Measurements from ENCODE around the gene TRIO. TPM values are rescaled to one million over a fixed set of nuclear protein-coding genes. Genes with fewer than 3 reads are reported as not detected.

TRIO gene
- total and polyA plus RNA-seq, 10 of the 15 experiments (the other 5 are each of a cell fraction or from before 2014, with no cell fraction given) = 5.1 to 96.4 (median 44.6) TPM

GRCh38 chr5:14156650-14157492 is 13.7 kb downstream of the TRIO start (continued):
- TF ChIP-seq RELB (IDR thresholded peaks at IDR 0.05; ENCODE audit: low read depth) (0 out of 2 replicates have a peak, but pooled peaks have one; percentile 57), HCFC1 (IDR thresholded peaks at IDR 0.05; ENCODE audit: low read length) (no peak), POLR2AphosphoS2 (IDR thresholded peaks at IDR 0.05; ENCODE audit: low read depth, low read length) (no peak), SMAD5 (IDR thresholded peaks at IDR 0.05; ENCODE audit: low read depth) (no peak), ZSCAN29 (IDR thresholded peaks at IDR 0.05) (no peak), MTA2 (IDR thresholded peaks at IDR 0.05; ENCODE audit: low read depth) (peak; percentile 74), STAT1 (conservative IDR thresholded peaks at IDR 0.05) (no peak), KLF5 (IDR thresholded peaks at IDR 0.05; ENCODE audit: partially characterized antibody) (no peak), SREBF1 (IDR thresholded peaks at IDR 0.05; ENCODE audit: low read length) (no peak), BHLHE40 (IDR thresholded peaks at IDR 0.05; ENCODE audit: borderline replicate concordance in 1 of 2, low read depth in 2 of 2, low read length in 1 of 2) (no peak), CBX5 (IDR thresholded peaks at IDR 0.05; ENCODE audit: low read depth) (0 out of 2 replicates have a peak, but pooled peaks have one; percentile 12), ZNF207 (IDR thresholded peaks at IDR 0.05; ENCODE audit: borderline replicate concordance) (no peak), PAX5 (IDR thresholded peaks at IDR 0.05; ENCODE audit: borderline replicate concordance, low read depth, low read length) (no peak; the same call in 1 of the 2 replicates), MTA3 (IDR thresholded peaks at IDR 0.05; ENCODE audit: borderline replicate concordance, low read length) (no peak), GABPA (IDR thresholded peaks at IDR 0.05; ENCODE audit: low read depth) (no peak), NRF1 (conservative IDR thresholded peaks at IDR 0.05; ENCODE audit: low read depth, low read length) (no peak), NFIC (IDR thresholded peaks at IDR 0.05; ENCODE audit: low read depth, low read length) (peak; percentile 80; the same call in 1 of the 2 replicates)
- TF ChIP-seq, protein P1, sequence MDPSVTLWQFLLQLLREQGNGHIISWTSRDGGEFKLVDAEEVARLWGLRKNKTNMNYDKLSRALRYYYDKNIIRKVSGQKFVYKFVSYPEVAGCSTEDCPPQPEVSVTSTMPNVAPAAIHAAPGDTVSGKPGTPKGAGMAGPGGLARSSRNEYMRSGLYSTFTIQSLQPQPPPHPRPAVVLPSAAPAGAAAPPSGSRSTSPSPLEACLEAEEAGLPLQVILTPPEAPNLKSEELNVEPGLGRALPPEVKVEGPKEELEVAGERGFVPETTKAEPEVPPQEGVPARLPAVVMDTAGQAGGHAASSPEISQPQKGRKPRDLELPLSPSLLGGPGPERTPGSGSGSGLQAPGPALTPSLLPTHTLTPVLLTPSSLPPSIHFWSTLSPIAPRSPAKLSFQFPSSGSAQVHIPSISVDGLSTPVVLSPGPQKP (IDR thresholded peaks at IDR 0.05; ENCODE audit: low read depth, low read length) = no peak
- TF ChIP-seq, protein P2, sequence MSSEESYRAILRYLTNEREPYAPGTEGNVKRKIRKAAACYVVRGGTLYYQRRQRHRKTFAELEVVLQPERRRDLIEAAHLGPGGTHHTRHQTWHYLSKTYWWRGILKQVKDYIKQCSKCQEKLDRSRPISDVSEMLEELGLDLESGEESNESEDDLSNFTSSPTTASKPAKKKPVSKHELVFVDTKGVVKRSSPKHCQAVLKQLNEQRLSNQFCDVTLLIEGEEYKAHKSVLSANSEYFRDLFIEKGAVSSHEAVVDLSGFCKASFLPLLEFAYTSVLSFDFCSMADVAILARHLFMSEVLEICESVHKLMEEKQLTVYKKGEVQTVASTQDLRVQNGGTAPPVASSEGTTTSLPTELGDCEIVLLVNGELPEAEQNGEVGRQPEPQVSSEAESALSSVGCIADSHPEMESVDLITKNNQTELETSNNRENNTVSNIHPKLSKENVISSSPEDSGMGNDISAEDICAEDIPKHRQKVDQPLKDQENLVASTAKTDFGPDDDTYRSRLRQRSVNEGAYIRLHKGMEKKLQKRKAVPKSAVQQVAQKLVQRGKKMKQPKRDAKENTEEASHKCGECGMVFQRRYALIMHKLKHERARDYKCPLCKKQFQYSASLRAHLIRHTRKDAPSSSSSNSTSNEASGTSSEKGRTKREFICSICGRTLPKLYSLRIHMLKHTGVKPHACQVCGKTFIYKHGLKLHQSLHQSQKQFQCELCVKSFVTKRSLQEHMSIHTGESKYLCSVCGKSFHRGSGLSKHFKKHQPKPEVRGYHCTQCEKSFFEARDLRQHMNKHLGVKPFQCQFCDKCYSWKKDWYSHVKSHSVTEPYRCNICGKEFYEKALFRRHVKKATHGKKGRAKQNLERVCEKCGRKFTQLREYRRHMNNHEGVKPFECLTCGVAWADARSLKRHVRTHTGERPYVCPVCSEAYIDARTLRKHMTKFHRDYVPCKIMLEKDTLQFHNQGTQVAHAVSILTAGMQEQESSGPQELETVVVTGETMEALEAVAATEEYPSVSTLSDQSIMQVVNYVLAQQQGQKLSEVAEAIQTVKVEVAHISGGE (CRISPR knock-in tag; IDR thresholded peaks at IDR 0.05) = no peak
- TF ChIP-seq, protein P3, sequence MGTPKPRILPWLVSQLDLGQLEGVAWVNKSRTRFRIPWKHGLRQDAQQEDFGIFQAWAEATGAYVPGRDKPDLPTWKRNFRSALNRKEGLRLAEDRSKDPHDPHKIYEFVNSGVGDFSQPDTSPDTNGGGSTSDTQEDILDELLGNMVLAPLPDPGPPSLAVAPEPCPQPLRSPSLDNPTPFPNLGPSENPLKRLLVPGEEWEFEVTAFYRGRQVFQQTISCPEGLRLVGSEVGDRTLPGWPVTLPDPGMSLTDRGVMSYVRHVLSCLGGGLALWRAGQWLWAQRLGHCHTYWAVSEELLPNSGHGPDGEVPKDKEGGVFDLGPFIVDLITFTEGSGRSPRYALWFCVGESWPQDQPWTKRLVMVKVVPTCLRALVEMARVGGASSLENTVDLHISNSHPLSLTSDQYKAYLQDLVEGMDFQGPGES (IDR thresholded peaks at IDR 0.05) = no peak
